ENCODE measurements around the gene FARP1.

The FARP1 gene

GRCh38 chr13:98269386-98269785 lies 126.5 kb downstream of the FARP1 start:
- TF ChIP-seq CTCF (IDR thresholded peaks at IDR 0.05): no peak

- TF ChIP-seq CTCF (IDR thresholded peaks at IDR 0.05): no peak
These were observed 127.9 kb downstream of the FARP1 start for GRCh38 chr13:98270819-98271218.

GRCh38 chr13:98272549-98272948 lies 129.7 kb downstream of the FARP1 start:
- TF ChIP-seq CTCF (IDR thresholded peaks at IDR 0.05): no peak

GRCh38 chr13:98273067-98273823 lies 130.4 kb downstream of the FARP1 start:
- TF ChIP-seq CTCF (IDR thresholded peaks at IDR 0.05): no peak

- no peak for TF ChIP-seq CTCF (IDR thresholded peaks at IDR 0.05)
These were observed 131.2 kb downstream of the FARP1 start for GRCh38 chr13:98273824-98274742.

- TF ChIP-seq CTCF (IDR thresholded peaks at IDR 0.05): no peak
These were observed 132.1 kb downstream of the FARP1 start for GRCh38 chr13:98274921-98275487.

- TF ChIP-seq CTCF (IDR thresholded peaks at IDR 0.05): no peak
These were observed 132.8 kb downstream of the FARP1 start for GRCh38 chr13:98275681-98276171.

All from LNCAP (cell line).